GM21529 (cell line): ENCODE data around the gene RRAS.

Experiments
- ATAC-seq: cut with Tn5 transposase; IDR thresholded peaks from one replicate; pipeline ENCODE4 v1.9.1; 2021; ENCODE audit not compliant: unreplicated experiment

The RRAS gene

GRCh38 chr19:49677231-49677900, 37.4 kb upstream of the RRAS start, which contains the start of gene PRMT1:
PRMT1 (plus strand) TSS chr19:49677271; CDS start chr19:49677281, 10 bp downstream.
- ATAC-seq: no peak

DNA sequence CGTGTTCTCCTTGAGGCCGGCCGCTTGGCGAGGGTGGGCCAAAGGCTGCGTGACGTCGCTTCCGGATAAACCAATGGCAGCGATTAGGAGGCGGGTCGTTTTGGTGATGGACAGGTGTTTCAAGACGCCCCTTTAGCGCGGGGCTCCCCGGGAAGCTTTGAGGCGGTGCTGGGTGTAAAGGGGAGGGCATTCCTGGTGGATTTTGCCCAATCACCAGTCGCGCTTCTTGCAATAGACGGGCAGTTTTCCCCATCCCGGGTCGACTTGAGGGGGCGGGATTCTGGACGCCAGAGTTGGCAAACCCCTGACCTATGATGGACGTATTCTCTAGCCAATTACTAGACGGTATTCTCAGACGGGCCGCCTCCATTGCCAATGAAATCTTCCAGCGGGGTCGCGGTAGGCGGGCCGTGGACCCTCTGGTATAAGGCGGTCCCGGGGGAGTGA, 36.9 kb upstream of the RRAS start:
- ATAC-seq: peak; percentile 63

GRCh38 chr19:49676136-49676783, 36.3 kb upstream of the RRAS start:
- no peak for ATAC-seq

DNA sequence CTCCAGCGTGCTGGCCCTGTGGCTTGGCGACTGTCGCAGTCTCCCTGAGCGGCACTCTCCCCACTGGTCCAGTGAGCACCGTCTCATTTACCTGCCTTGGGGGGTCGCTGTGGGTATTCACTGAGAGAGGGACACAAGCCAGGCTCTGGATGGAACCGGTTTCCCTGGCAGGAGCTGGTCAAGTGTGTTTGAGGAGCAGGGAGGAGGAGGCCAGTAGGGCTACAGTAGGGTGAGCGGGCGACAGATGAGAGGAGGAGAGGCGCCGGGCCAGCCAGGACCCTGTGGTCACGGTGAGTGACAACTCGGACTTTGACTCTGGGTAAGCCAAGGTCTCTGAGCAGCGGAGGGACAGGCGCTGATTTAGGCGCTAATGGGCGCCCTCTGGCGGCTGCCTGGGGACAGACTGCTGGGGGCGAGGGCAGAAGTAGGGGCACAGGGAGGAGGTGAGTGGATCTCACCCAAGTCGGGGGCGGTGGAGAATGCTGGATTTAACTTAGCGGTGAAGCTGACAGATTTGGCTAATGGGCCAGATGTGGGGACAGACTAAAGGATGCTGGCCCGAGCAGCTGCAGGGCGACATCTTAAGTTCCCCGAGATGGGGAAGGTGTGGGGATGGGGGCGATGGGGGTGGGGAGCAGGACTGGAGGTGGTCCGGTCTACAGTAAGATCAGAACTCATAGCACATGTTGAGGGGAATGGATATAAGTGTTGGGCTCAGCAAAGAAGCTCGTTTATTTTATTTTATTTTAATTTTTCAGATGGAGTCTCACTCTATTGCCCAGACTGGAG, 32.4 kb upstream of the RRAS start:
- ATAC-seq: no peak

DNA sequence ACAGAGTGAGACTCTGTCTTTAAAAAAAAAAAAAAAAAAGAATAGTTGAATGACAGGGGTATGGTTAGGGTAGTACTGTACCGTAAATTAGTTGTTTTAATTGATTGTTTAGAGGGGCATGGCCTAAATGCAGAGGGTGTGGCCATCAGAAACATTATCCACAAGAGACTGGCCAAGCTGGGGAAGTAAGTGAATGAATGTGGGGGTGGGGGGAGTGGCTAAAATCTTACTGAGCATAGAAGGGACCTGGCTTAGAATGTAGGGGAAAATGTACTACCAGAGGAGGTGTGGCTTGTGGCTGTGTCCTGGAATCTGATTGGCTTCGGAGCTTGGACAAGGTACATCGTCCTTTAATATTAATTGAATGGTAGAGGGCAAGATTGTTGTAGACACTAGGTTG, 29.6 kb upstream of the RRAS start:
- no peak for ATAC-seq

- ATAC-seq: no peak
Measured at GRCh38 chr19:49667473-49667872, 27.5 kb upstream of the RRAS start.

GRCh38 chr19:49666120-49666444, 26.1 kb upstream of the RRAS start:
- peak; percentile 12 for ATAC-seq

- peak; percentile 72 for ATAC-seq
Measured at GRCh38 chr19:49665351-49666119, 25.6 kb upstream of the RRAS start, which contains the start of the genes BCL2L12 and IRF3. BCL2L12 (plus strand) TSS chr19:49665933; CDS start chr19:49666693, 760 bp downstream. IRF3 (minus strand) TSS chr19:49665857; CDS start chr19:49664838, 1,019 bp downstream.

DNA sequence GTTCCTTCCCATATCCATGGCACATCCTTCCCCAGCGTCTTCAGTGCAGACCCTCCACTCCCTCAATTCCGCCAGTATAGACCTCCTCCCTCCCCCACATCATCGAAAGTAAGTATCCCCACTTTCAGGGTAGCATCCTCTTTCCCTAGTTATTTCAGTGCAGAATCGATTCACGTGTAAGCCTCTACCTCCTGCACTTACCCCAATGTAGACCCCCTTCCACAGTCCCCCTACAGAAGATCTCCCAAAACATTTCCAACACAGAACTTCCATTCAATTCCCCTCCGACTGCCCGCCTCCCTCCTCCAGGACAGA, 25.1 kb upstream of the RRAS start:
- no peak for ATAC-seq

- peak; percentile 44 for ATAC-seq
Measured at GRCh38 chr19:49664171-49665035, 24.5 kb upstream of the RRAS start.

DNA sequence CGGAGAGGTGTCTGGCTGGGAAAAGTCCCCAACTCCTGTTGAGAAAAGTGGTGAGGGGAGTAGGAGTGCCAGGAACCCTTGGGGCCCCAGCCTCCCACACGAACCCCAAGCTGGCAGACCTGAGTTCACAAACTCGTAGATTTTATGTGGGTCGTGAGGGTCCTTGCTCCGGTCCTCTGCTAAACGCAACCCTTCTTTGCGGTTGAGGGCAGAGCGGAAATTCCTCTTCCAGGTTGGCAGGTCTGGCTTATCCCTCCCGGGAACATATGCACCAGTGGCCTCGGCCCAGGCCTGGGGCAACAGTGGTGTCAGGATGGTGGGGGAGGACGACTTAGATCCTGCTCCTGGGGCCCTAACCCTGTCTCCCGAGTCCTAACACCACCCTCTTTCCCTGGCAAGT, 23.3 kb upstream of the RRAS start:
- no peak for ATAC-seq

DNA sequence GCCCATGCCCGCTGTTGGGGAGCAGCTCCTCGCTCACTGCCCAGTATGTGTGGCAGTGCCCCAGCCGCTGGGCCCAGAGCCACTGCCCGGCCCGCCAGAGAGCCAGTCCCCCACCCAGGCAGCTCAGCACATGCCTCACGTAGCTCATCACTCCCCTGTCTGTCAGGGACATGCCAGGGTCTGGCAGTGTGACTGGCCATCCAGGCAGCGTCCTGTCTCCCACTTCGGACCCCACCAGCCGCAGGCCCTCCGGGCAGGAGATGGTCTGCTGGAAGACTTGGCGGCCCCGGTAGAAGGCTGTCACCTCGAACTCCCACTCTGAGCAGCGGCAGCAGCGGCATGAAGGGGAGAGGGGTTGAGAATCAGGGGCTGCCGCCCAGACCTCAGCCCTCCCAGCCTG, 22.1 kb upstream of the RRAS start:
- no peak for ATAC-seq

GRCh38 chr19:49660338-49660961, 20.5 kb upstream of the RRAS start:
- no peak for ATAC-seq

DNA sequence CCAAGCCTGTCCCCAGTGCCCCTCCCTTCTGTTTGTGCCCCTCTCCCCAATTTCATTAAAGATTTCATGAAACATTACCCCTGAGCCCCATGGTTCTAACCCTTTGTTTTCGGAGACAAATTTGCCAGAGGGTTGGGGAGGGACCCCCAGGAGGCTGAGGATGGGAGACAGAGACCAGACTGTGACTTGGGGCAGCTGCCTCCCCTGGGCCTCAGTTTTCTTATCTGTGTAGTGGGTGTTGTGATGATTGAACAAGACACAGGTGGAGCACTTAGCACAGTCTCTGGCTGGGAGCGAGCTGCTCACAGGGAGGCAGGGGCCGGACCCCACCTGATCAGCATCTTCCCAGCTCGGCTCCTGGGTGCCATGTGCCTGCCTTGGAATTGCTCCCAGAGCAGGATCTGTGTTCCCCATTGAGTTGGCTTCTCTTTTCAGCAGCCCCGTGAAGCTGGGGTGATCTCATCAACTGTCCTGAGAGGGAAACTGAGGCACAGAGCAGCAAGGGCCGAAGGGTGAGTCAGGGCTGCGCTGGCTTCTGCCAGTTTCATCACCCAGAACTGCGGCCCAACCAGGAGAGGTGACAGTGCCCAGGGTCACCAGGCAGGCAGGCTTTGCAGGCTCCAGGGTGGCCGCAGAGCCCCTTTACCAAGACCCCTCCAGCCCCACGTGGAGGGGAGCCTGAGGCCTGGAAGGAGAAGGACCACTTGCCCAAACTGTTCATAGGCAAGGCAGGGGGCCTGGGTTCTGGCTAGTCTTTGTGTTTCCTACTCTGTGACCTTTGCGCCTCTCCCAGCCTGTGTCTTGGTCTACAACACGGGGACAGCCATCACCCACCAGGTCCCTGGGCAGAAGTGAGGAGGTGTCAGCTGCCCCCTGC, 18.9 kb upstream of the RRAS start:
- no peak for ATAC-seq

DNA sequence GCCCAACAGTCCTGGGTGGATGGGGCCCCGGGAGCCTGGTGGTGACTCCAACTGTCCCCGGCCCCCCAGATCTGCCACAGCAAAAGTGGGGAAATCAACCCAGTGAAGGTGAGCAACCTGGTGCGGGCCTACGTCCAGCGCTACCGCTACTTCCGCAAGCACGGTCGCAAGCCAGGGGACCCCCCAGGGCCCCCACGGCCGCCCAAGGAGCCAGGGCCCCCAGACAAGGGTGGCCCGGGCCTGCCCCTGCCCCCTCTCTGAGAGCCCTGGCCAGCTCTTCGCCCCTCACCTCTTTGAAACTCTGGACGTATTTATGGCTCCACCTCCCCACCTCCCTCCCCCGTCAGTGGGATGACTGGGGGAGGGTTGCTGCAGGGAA, 18.2 kb upstream of the RRAS start:
- no peak for ATAC-seq

- no peak for ATAC-seq
Measured at GRCh38 chr19:49657493-49658138, 17.7 kb upstream of the RRAS start.

GRCh38 chr19:49656456-49657109, 16.6 kb upstream of the RRAS start:
- ATAC-seq: no peak
